ENCODE measurements around the gene MYO5B.

- TF ChIP-seq PBX3 (IDR thresholded peaks at IDR 0.05; ENCODE audit: insufficient replicate concordance, low read depth, low read length) (no peak), EGR1 (IDR thresholded peaks at IDR 0.05; ENCODE audit: borderline replicate concordance in 1 of 2, low read depth in 2 of 2, low read length in 2 of 2) (no peak)
Observed at GRCh38 chr18:49814147-49814499, 380.8 kb downstream of the MYO5B start.
